HFFc6 (cell line): ENCODE measurements around the gene OR5H2. TPM values are rescaled to one million over a fixed set of nuclear protein-coding genes. Genes with fewer than 3 reads are reported as not detected.

Experiments
- DNase-seq: peaks from one replicate; pipeline ENCODE4 v3.0.0-alpha.2; 2018
- H3K27ac Mint-ChIP-seq: 2 replicates; pipeline ENCODE4 v1.8.0; 2020; ENCODE audit warnings: mild to moderate bottlenecking, mixed read lengths
- H3K27me3 Mint-ChIP-seq: 2 replicates; pipeline ENCODE4 v1.8.0; 2021; ENCODE audit warnings: mild to moderate bottlenecking, moderate library complexity, mixed read lengths; ENCODE audit not compliant: insufficient read depth
- H3K36me3 Mint-ChIP-seq: 2 replicates; pipeline ENCODE4 v1.8.0; 2021; ENCODE audit warnings: low read depth, mixed read lengths
- H3K4me1 Mint-ChIP-seq: 2 replicates; pipeline ENCODE4 v1.8.0; 2020; ENCODE audit warnings: low read depth, mixed read lengths
- H3K4me3 Mint-ChIP-seq: 2 replicates; pipeline ENCODE4 v1.8.0; 2020; ENCODE audit warnings: mild to moderate bottlenecking, moderate library complexity, mixed read lengths
- H3K9me3 Mint-ChIP-seq: 2 replicates; pipeline ENCODE4 v1.8.0; 2020; ENCODE audit warnings: mild to moderate bottlenecking, mixed read lengths
- CTCF ChIP-seq: fragments of 200-600 bp; sonication (generic); IDR thresholded peaks from 2 replicates; pipeline ENCODE4 v1.5.0; 2021; ENCODE audit warnings: antibody characterized with exemption, mild to moderate bottlenecking
- total RNA-seq, 6 experiments: library from RNA; stranded (reverse); fragmentation: NEBNext Ultra II Directional; extraction: Animal tissue kit (Norgen Biotek cat#: 25700); gene quantifications; 2 replicates in 1 of 6; 3 replicates in 5 of 6; pipeline ENCODE4 v1.2.3, GENCODE V29; 2021

The OR5H2 gene
- total RNA-seq, 6 experiments from 2014 or later = not detected

DNA sequence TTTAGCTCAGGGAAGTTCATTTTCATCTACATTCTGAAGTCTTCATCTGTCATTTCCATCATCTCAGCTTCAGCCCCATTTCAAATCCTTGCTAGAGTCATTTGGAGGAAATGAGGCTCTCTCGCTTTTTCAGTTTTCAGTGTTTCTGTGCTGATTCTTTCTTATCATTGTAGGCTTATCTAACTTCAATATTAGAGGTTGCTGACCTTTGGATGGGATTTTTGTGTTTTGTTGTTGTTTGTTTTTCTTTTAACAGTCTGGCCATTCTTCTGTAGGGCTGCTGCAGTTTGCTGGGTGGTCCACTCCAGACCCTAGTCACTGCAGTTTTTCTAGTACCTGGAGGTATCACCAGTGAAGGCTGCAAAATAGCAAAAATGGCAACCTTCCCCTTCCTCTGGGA is 8.6 kb downstream of the OR5H2 start:
- Mint-ChIP-seq H3K4me1 (no peaks in the 10 kb centered on the region), H3K27me3 (no peaks in the 10 kb centered on the region; the same call in none of the 2 replicates), H3K36me3 (no peaks in the 10 kb centered on the region), H3K27ac (no peak overlapping the region), H3K9me3 (peaks cover 19% of the 10 kb centered on the region; the same call in 1 of the 2 replicates), H3K4me3 (no peak overlapping the region)
- no peak for DNase-seq
- TF ChIP-seq CTCF = no peak

- Mint-ChIP-seq H3K27me3 (no peaks in the 10 kb centered on the region; the same call in none of the 2 replicates), H3K4me3 (no peak overlapping the region), H3K27ac (no peak overlapping the region), H3K36me3 (no peaks in the 10 kb centered on the region), H3K4me1 (no peaks in the 10 kb centered on the region), H3K9me3 (peaks cover 24% of the 10 kb centered on the region; the same call in 1 of the 2 replicates)
- no peak for DNase-seq
- no peak for TF ChIP-seq CTCF
Observed at GRCh38 chr3:98291332-98291957, 9.1 kb downstream of the OR5H2 start.

- Mint-ChIP-seq H3K36me3 (no peaks in the 10 kb centered on the region), H3K4me3 (no peak overlapping the region), H3K27me3 (no peaks in the 10 kb centered on the region; the same call in 1 of the 2 replicates), H3K27ac (no peak overlapping the region), H3K4me1 (no peaks in the 10 kb centered on the region), H3K9me3 (no peaks in the 10 kb centered on the region)
- no peak for TF ChIP-seq CTCF
- DNase-seq = no peak
Observed at GRCh38 chr3:98322101-98322500, 39.8 kb downstream of the OR5H2 start.

- DNase-seq = no peak
- H3K27ac Mint-ChIP-seq = no peak overlapping the region
- H3K4me3 Mint-ChIP-seq = no peak overlapping the region
- H3K36me3 Mint-ChIP-seq = no peaks in the 10 kb centered on the region
- H3K4me1 Mint-ChIP-seq = no peaks in the 10 kb centered on the region
- no peak for TF ChIP-seq CTCF
- no peaks in the 10 kb centered on the region for H3K9me3 Mint-ChIP-seq
- H3K27me3 Mint-ChIP-seq = no peaks in the 10 kb centered on the region; the same call in 1 of the 2 replicates
Observed at GRCh38 chr3:98322686-98323085, 40.4 kb downstream of the OR5H2 start.

GRCh38 chr3:98323425-98323824 is 41.1 kb downstream of the OR5H2 start:
- H3K9me3 Mint-ChIP-seq = no peaks in the 10 kb centered on the region
- no peak for TF ChIP-seq CTCF

More at GRCh38 chr3:98323425-98323824, 41.1 kb downstream of the OR5H2 start:
- no peak for DNase-seq
- Mint-ChIP-seq H3K27ac (no peak overlapping the region), H3K36me3 (no peaks in the 10 kb centered on the region), H3K4me1 (no peaks in the 10 kb centered on the region), H3K27me3 (no peaks in the 10 kb centered on the region; the same call in 1 of the 2 replicates), H3K4me3 (no peak overlapping the region)
